Adrenal gland (tissue), 5 donors: Measurements from ENCODE around the gene RPL7A.

ENCODE experiments used
- CTCF ChIP-seq, 6 experiments: fragments of 450-650 bp in 4 of 6; fragments of 200-600 bp in 2 of 6; sonication (generic) in 1 of 6; IDR thresholded peaks; 1 replicate in 5 of 6; 2 replicates in 1 of 6; pipeline versions ENCODE4 v1.5.1 to v1.8.0; 2016 to 2021; ENCODE audit warnings: antibody characterized with exemption in 6 of 6, mild to moderate bottlenecking in 2 of 6, moderate library complexity in 1 of 6
- POLR2A ChIP-seq, 2 donors: fragments of 450-650 bp; IDR thresholded peaks; one replicate each; pipeline ENCODE4 v1.6.1; 2017; ENCODE audit warnings: antibody characterized with exemption in 2 of 2, mild to moderate bottlenecking in 2 of 2, moderate library complexity in 1 of 2
- donor health status: DM: no; HTN: no; CAD: no.

GRCh38 chr9:133347985-133348717, at the start of gene RPL7A, which contains the start of gene MED22:
- TF ChIP-seq POLR2A (IDR thresholded peaks at IDR 0.05) (peak; percentile 87 to 92), CTCF (IDR thresholded peaks at IDR 0.05) (peak in 1 of 6 experiments; percentile 30)
